Trophoblast cell (in vitro differentiated cells and primary cell): Measurements from ENCODE around the gene GNAS.

ENCODE experiments used
- DNase-seq, 2 donors: peaks; one replicate each; pipeline ENCODE4 v3.0.0-alpha.2; 2016
- H2AFZ ChIP-seq: 2 replicates; pipeline ENCODE4 v1.6.1; 2013; ENCODE audit warnings: low read length, moderate library complexity, mild to moderate bottlenecking; ENCODE audit not compliant: insufficient read depth, poor library complexity
- H2AK5ac ChIP-seq: 2 replicates; pipeline ENCODE4 v1.6.1; 2013; ENCODE audit warnings: mild to moderate bottlenecking, low read length
- H2BK120ac ChIP-seq: 2 replicates; pipeline ENCODE4 v1.6.1; 2013; ENCODE audit warnings: low read length, mild to moderate bottlenecking, moderate library complexity; ENCODE audit not compliant: insufficient read depth, poor library complexity
- H2BK12ac ChIP-seq: 2 replicates; pipeline ENCODE4 v1.6.1; 2013; ENCODE audit warnings: mild to moderate bottlenecking, low read length, moderate library complexity
- H2BK5ac ChIP-seq: 2 replicates; pipeline ENCODE4 v1.6.1; 2013; ENCODE audit warnings: low read length, low read depth, moderate library complexity, mild to moderate bottlenecking; ENCODE audit not compliant: poor library complexity
- H3K14ac ChIP-seq: 2 replicates; pipeline ENCODE4 v1.6.1; 2013; ENCODE audit warnings: mild to moderate bottlenecking, low read length
- H3K18ac ChIP-seq: 2 replicates; pipeline ENCODE4 v1.6.1; 2013; ENCODE audit warnings: mild to moderate bottlenecking, low read length
- H3K23ac ChIP-seq: 2 replicates; pipeline ENCODE4 v1.6.1; 2013; ENCODE audit warnings: low read length
- H3K27ac ChIP-seq: 2 replicates; pipeline ENCODE4 v1.5.1; 2013; ENCODE audit warnings: low read depth, mild to moderate bottlenecking, inconsistent platforms, low read length, moderate library complexity
- H3K27me3 ChIP-seq: 2 replicates; pipeline ENCODE4 v1.6.1; 2013; ENCODE audit warnings: inconsistent platforms, mild to moderate bottlenecking, low read length, moderate library complexity; ENCODE audit not compliant: insufficient read depth
- H3K36me3 ChIP-seq, 2 experiments: 1 replicate in 1 of 2; 2 replicates in 1 of 2; pipeline ENCODE4 v1.6.1; 2013; ENCODE audit warnings: low read length in 2 of 2, mild to moderate bottlenecking in 2 of 2, moderate library complexity in 1 of 2; ENCODE audit not compliant: insufficient read depth in 2 of 2, control insufficient read depth in 1 of 2
- H3K4ac ChIP-seq: 2 replicates; pipeline ENCODE4 v1.6.1; 2013; ENCODE audit warnings: low read depth, mild to moderate bottlenecking, low read length, moderate library complexity
- H3K4me1 ChIP-seq, 2 experiments: 1 replicate in 1 of 2; 2 replicates in 1 of 2; pipeline ENCODE4 v1.6.1; 2013; ENCODE audit warnings: low read length in 2 of 2, mild to moderate bottlenecking in 2 of 2, moderate library complexity in 1 of 2; ENCODE audit not compliant: insufficient read depth in 2 of 2, control insufficient read depth in 1 of 2
- H3K4me2 ChIP-seq: 2 replicates; pipeline ENCODE4 v1.6.1; 2013; ENCODE audit warnings: inconsistent platforms, mild to moderate bottlenecking, low read length, moderate library complexity
- H3K4me3 ChIP-seq: 2 replicates; pipeline ENCODE4 v1.5.1; 2013; ENCODE audit warnings: mild to moderate bottlenecking, low read depth, low read length, inconsistent platforms
- H3K79me1 ChIP-seq: one replicate; pipeline ENCODE4 v1.6.1; 2013; ENCODE audit warnings: low read length
- H3K79me2 ChIP-seq: 2 replicates; pipeline ENCODE4 v1.6.1; 2013; ENCODE audit warnings: low read length, mild to moderate bottlenecking; ENCODE audit not compliant: control insufficient read depth, insufficient read depth, poor library complexity
- H3K9ac ChIP-seq: 2 replicates; pipeline ENCODE4 v1.6.1; 2013; ENCODE audit warnings: mild to moderate bottlenecking, low read length
- H3K9me3 ChIP-seq: 2 replicates; pipeline ENCODE4 v1.6.1; 2013; ENCODE audit warnings: low read depth, mild to moderate bottlenecking, control low read depth, inconsistent platforms, low read length; ENCODE audit not compliant: insufficient read depth
- H4K12ac ChIP-seq: 2 replicates; pipeline ENCODE4 v1.6.1; 2013; ENCODE audit warnings: low read depth, mild to moderate bottlenecking, low read length, moderate library complexity
- H4K8ac ChIP-seq: 2 replicates; pipeline ENCODE4 v1.6.1; 2013; ENCODE audit warnings: low read depth, mild to moderate bottlenecking, low read length, moderate library complexity
- H4K91ac ChIP-seq: one replicate; pipeline ENCODE4 v1.6.1; 2013; ENCODE audit warnings: low read depth, mild to moderate bottlenecking, low read length, moderate library complexity
- WGBS: extraction: QIAGEN DNeasy Blood & Tissue Kit; methylation state at CpG from one replicate; pipeline ENCODE4 v1.1.7; 2013; ENCODE audit warnings: missing lambda C conversion rate; ENCODE audit not compliant: insufficient read length, insufficient coverage; ENCODE audit errors: extremely low coverage; 5-methylcytosine and 5-hydroxymethylcytosine counted together

The GNAS gene

GRCh38 chr20:58810116-58810878, 42.2 kb upstream of the GNAS start:
- Histone ChIP-seq H2BK12ac (no peak overlapping the region), H3K27ac (no peak overlapping the region), H2BK120ac (no peak overlapping the region), H3K9ac (no peak overlapping the region), H2AFZ (no peak overlapping the region), H4K8ac (no peak overlapping the region), H3K4ac (no peak overlapping the region), H3K27me3 (no peaks in the 10 kb centered on the region), H3K36me3 (no peaks in the 10 kb centered on the region), H4K12ac (no peak overlapping the region), H3K18ac (no peak overlapping the region), H2BK5ac (no peak overlapping the region), H3K79me2 (no peaks in the 10 kb centered on the region), H3K9me3 (peaks cover 5% of the 10 kb centered on the region), H3K4me2 (no peak overlapping the region), H3K23ac (no peak overlapping the region), H4K91ac (no peak overlapping the region), H3K79me1 (no peaks in the 10 kb centered on the region), H3K4me1 (no peaks in the 10 kb centered on the region), H3K14ac (no peak overlapping the region), H2AK5ac (no peak overlapping the region), H3K4me3 (no peak overlapping the region)
- peak in 1 of 2 donors; percentile 20 for DNase-seq
- no CpG with 5 or more reads among the region's 19 CpGs for WGBS

DNA sequence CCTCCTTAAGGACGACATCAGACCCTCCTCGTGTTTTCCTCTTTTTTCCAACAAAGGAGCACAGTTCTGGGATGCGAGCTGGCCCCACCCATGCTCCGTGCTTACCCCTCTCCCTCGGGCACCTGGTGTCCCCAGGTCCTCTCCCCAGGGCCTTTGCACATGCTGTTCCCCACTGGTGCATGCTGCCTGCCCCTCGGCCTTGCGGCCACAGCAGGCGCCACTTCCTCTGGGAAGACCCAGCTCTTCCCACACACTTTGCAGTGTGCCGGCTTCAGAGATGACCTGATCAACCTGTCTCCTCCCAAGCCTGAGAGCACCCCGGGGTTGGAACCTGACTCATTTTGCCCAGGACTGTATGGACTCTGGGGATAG, 41.7 kb upstream of the GNAS start:
- Histone ChIP-seq H3K23ac (no peak overlapping the region), H3K27ac (no peak overlapping the region), H3K4me2 (no peak overlapping the region), H3K18ac (no peak overlapping the region), H2BK5ac (no peak overlapping the region), H3K27me3 (no peaks in the 10 kb centered on the region), H2AK5ac (no peak overlapping the region), H3K9me3 (peaks cover 5% of the 10 kb centered on the region), H3K14ac (no peak overlapping the region), H4K12ac (no peak overlapping the region), H3K4me1 (no peaks in the 10 kb centered on the region), H3K36me3 (no peaks in the 10 kb centered on the region), H3K9ac (no peak overlapping the region), H2AFZ (no peak overlapping the region), H3K79me1 (no peaks in the 10 kb centered on the region), H3K4ac (no peak overlapping the region), H2BK12ac (no peak overlapping the region), H4K91ac (no peak overlapping the region), H3K79me2 (no peaks in the 10 kb centered on the region), H3K4me3 (no peak overlapping the region), H4K8ac (no peak overlapping the region), H2BK120ac (no peak overlapping the region)
- DNase-seq = no peak
- WGBS = no CpG with 5 or more reads among the region's 10 CpGs

- Histone ChIP-seq H2BK5ac (no peak overlapping the region), H3K9ac (no peak overlapping the region), H4K12ac (no peak overlapping the region), H3K4me1 (no peaks in the 10 kb centered on the region), H2AK5ac (no peak overlapping the region), H2BK12ac (no peak overlapping the region), H4K91ac (no peak overlapping the region), H3K14ac (no peak overlapping the region), H3K27ac (no peak overlapping the region), H3K79me1 (no peaks in the 10 kb centered on the region), H3K79me2 (no peaks in the 10 kb centered on the region), H3K4ac (no peak overlapping the region), H3K27me3 (no peaks in the 10 kb centered on the region), H2BK120ac (no peak overlapping the region), H2AFZ (no peak overlapping the region), H3K23ac (no peak overlapping the region), H3K36me3 (no peaks in the 10 kb centered on the region), H3K18ac (no peak overlapping the region), H3K4me3 (no peak overlapping the region), H3K4me2 (no peak overlapping the region), H3K9me3 (peaks cover 5% of the 10 kb centered on the region), H4K8ac (no peak overlapping the region)
- no CpG with 5 or more reads among the region's 13 CpGs for WGBS
- no peak for DNase-seq
These were observed 41.2 kb upstream of the GNAS start for GRCh38 chr20:58811334-58811733.

DNA sequence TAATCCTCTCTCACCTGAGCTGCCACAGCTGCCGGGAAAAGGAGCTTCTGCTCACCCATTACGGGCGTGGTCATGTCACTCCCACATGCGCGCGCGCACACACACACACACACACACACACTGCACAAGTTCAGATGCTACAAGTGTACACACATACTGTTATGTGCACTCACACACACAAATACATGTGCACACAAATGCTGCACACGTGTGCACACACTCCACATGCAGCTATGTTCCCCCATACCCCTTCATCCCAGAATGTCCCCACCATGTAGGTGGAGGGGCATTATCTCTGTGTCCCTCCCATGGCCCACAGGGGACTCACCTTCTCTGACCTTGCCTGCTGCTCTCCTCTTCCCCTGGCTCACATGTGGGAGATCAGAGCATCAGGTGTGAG, 39.1 kb upstream of the GNAS start:
- Histone ChIP-seq H2BK12ac (no peak overlapping the region), H3K14ac (no peak overlapping the region), H2BK5ac (no peak overlapping the region), H3K79me2 (no peaks in the 10 kb centered on the region), H3K9me3 (peaks cover 5% of the 10 kb centered on the region), H2BK120ac (no peak overlapping the region), H3K79me1 (no peaks in the 10 kb centered on the region), H3K4me1 (peaks cover 0 to under 1% of the 10 kb centered on the region in 2 experiments), H4K12ac (no peak overlapping the region), H3K18ac (no peak overlapping the region), H3K27ac (no peak overlapping the region), H3K36me3 (peaks cover 0 to 3% of the 10 kb centered on the region in 2 experiments), H3K4ac (no peak overlapping the region), H3K23ac (no peak overlapping the region), H3K9ac (peak overlapping the region; percentile 36), H3K27me3 (no peaks in the 10 kb centered on the region), H4K8ac (no peak overlapping the region), H3K4me3 (no peak overlapping the region), H2AK5ac (no peak overlapping the region), H4K91ac (no peak overlapping the region), H2AFZ (no peak overlapping the region), H3K4me2 (no peak overlapping the region)
- no peak for DNase-seq
- WGBS = no CpG with 5 or more reads among the region's 8 CpGs
